Upper lobe of left lung (tissue), 6 donors: ENCODE results near the gene MYDGF. TPM values are rescaled to one million over a fixed set of nuclear protein-coding genes. Genes with fewer than 3 reads are reported as not detected.
"Not testable (repeated sequence)": the region's sequence is repeated elsewhere in the genome, so short reads cannot be mapped to it uniquely, and the experiment has no call there.

Source experiments
- ATAC-seq, 2 donors: fragments of 200-7000 bp; cut with Tn5 transposase; one replicate each; pipeline ENCODE4 v1.9.1; 2022; ENCODE audit warnings: mild to moderate bottlenecking in 2 of 2, moderate library complexity in 2 of 2; ENCODE audit not compliant: low FRiP score in 2 of 2
- DNase-seq, 2 donors: peaks; one replicate each; pipeline ENCODE4 v3.0.0-alpha.2; 2019 to 2020
- H3K27ac ChIP-seq, 4 donors: fragments of 200-600 bp; sonication (generic); one replicate each; pipeline ENCODE4 v1.5.1; 2016 to 2019
- H3K27me3 ChIP-seq, 4 donors: fragments of 200-600 bp; sonication (generic); one replicate each; pipeline ENCODE4 v1.5.1; 2017 to 2019
- H3K36me3 ChIP-seq, 4 donors: fragments of 200-600 bp; sonication (generic); one replicate each; pipeline ENCODE4 v1.5.1; 2016 to 2019
- H3K4me1 ChIP-seq, 4 donors: fragments of 200-600 bp; sonication (generic); one replicate each; pipeline ENCODE4 v1.5.1; 2018 to 2019
- H3K4me3 ChIP-seq, 4 donors: fragments of 200-600 bp; sonication (generic); one replicate each; pipeline ENCODE4 v1.5.1; 2017 to 2019; ENCODE audit warnings: mild to moderate bottlenecking in 2 of 4, moderate library complexity in 1 of 4
- H3K9me3 ChIP-seq, 4 donors: fragments of 200-600 bp; sonication (generic); one replicate each; pipeline ENCODE4 v1.5.1; 2018 to 2019
- CTCF ChIP-seq, 6 experiments: fragments of 450-650 bp in 4 of 6; fragments of 200-600 bp in 2 of 6; sonication (generic) in 2 of 6; IDR thresholded peaks; one replicate each; pipeline ENCODE4 v1.5.1; 2016 to 2019; ENCODE audit warnings: antibody characterized with exemption in 6 of 6
- EP300 ChIP-seq, 4 donors: sonication (generic); formaldehyde crosslinking; IDR thresholded peaks; one replicate each; pipeline ENCODE4 v1.5.1; 2017; ENCODE audit warnings: antibody characterized with exemption in 4 of 4, control low read depth in 2 of 4
- POLR2A ChIP-seq, 4 donors: fragments of 450-650 bp; IDR thresholded peaks; one replicate each; pipeline ENCODE4 v1.5.1; 2016 to 2017; ENCODE audit warnings: antibody characterized with exemption in 4 of 4, mild to moderate bottlenecking in 2 of 4
- POLR2AphosphoS5 ChIP-seq, 2 donors: sonication (generic); formaldehyde crosslinking; IDR thresholded peaks; one replicate each; pipeline ENCODE4 v1.5.1; 2017; ENCODE audit warnings: antibody characterized with exemption in 2 of 2
- WGBS, 2 donors: methylation state at CpG; one replicate each; pipeline ENCODE4 v1.1.5; 2017 to 2018; 5-methylcytosine and 5-hydroxymethylcytosine counted together
- total RNA-seq, 6 donors: library from RNA; depleted of rRNA in 4 of 6; stranded (reverse); fragments of >200 nt in 4 of 6; gene quantifications; one replicate each; pipeline versions ENCODE4 v1.1.0 to v1.2.1, GENCODE V29; 2016 to 2021
- donor health status: DM: no; HTN: no; CAD: no; lungs with moderate emphysema.
- donor health status: DM: no; HTN: yes; CAD: no; lungs with severe emphysema.

The MYDGF gene
- total RNA-seq, 6 donors from 2014 or later = 6.3 to 121 (median 67.1) TPM

- H3K27me3 ChIP-seq = no peaks in the 10 kb centered on the region
- DNase-seq = peak in 1 of 2 donors; percentile 74
- peak overlapping the region in 1 of 4 donors; percentile 3 for H3K4me3 ChIP-seq
- ATAC-seq = peak; percentile 29 to 79
- no peaks in the 10 kb centered on the region for H3K9me3 ChIP-seq
- H3K4me1 ChIP-seq = peaks cover 0 to 52% (median 39%) of the 10 kb centered on the region in 4 donors
- 59 to 73% methylated on average over 21 to 26 of the region's 28 CpGs for WGBS, 2 donors
- H3K36me3 ChIP-seq = peaks cover 17 to 98% (median 77%) of the 10 kb centered on the region in 4 donors
- H3K27ac ChIP-seq = peak overlapping the region in 3 of 4 donors; percentile 60 to 73 (median 66)
- TF ChIP-seq CTCF (IDR thresholded peaks at IDR 0.05) (no peak), POLR2A (IDR thresholded peaks at IDR 0.05) (no peak), POLR2AphosphoS5 (IDR thresholded peaks at IDR 0.05) (peak in 1 of 2 donors; percentile 21), EP300 (IDR thresholded peaks at IDR 0.05) (peak in 1 of 4 donors; percentile 16)
Observed at GRCh38 chr19:4715529-4716221, 45.5 kb upstream of the MYDGF start.

GRCh38 chr19:4715178-4715528 lies 45.0 kb upstream of the MYDGF start:
- Histone ChIP-seq H3K36me3 (peaks cover 17 to 98% (median 79%) of the 10 kb centered on the region in 4 donors), H3K27ac (peak overlapping the region in 3 of 4 donors; percentile 60 to 73 (median 66)), H3K4me1 (peaks cover 2 to 54% (median 41%) of the 10 kb centered on the region in 4 donors)
- DNase-seq = peak in 1 of 2 donors; percentile 81
- not testable (repeated sequence) for H3K9me3 ChIP-seq, ATAC-seq, H3K27me3 ChIP-seq, H3K4me3 ChIP-seq
- WGBS, 2 donors = 74 to 78% methylated on average over 6 of the region's 6 CpGs

- WGBS, 2 donors = 87 to 97% methylated on average over 10 to 27 of the region's 27 CpGs
- Histone ChIP-seq H3K27me3 (no peaks in the 10 kb centered on the region), H3K27ac (peak overlapping the region in 2 of 4 donors; percentile 27 to 41), H3K36me3 (peaks cover 17 to 98% (median 72%) of the 10 kb centered on the region in 4 donors), H3K9me3 (no peaks in the 10 kb centered on the region), H3K4me3 (no peak overlapping the region), H3K4me1 (peaks cover 9 to 59% (median 50%) of the 10 kb centered on the region in 4 donors)
- TF ChIP-seq CTCF (IDR thresholded peaks at IDR 0.05) = no peak
- TF ChIP-seq EP300 (IDR thresholded peaks at IDR 0.05) = no peak
- no peak for TF ChIP-seq POLR2AphosphoS5 (IDR thresholded peaks at IDR 0.05)
- ATAC-seq = no peak
- DNase-seq = peak in 1 of 2 donors; percentile 81
Observed at GRCh38 chr19:4714016-4714415, 43.9 kb upstream of the MYDGF start.

GRCh38 chr19:4713384-4713951 lies 43.3 kb upstream of the MYDGF start:
- Histone ChIP-seq H3K27me3 (no peaks in the 10 kb centered on the region), H3K27ac (peak overlapping the region in 2 of 4 donors; percentile 27 to 43), H3K36me3 (peaks cover 17 to 93% (median 68%) of the 10 kb centered on the region in 4 donors), H3K4me3 (no peak overlapping the region), H3K4me1 (peaks cover 13 to 60% (median 48%) of the 10 kb centered on the region in 4 donors), H3K9me3 (no peaks in the 10 kb centered on the region)
- WGBS, 2 donors = 87 to 100% methylated on average over 1 to 22 of the region's 32 CpGs
- TF ChIP-seq CTCF (IDR thresholded peaks at IDR 0.05) (no peak), EP300 (IDR thresholded peaks at IDR 0.05) (no peak), POLR2AphosphoS5 (IDR thresholded peaks at IDR 0.05) (peak in 1 of 2 donors; percentile 23)
- DNase-seq (peak; percentile 53 to 87), ATAC-seq (peak; percentile 60 to 92)

- TF ChIP-seq EP300 (IDR thresholded peaks at IDR 0.05) = no peak
- no peak for TF ChIP-seq CTCF (IDR thresholded peaks at IDR 0.05)
- TF ChIP-seq POLR2A (IDR thresholded peaks at IDR 0.05) = no peak
- TF ChIP-seq POLR2AphosphoS5 (IDR thresholded peaks at IDR 0.05) = no peak
- H3K27ac ChIP-seq = peak overlapping the region in 2 of 4 donors; percentile 27 to 43
- H3K4me3 ChIP-seq = no peak overlapping the region
- DNase-seq = no peak
- no peaks in the 10 kb centered on the region for H3K27me3 ChIP-seq
- peaks cover 18 to 53% (median 46%) of the 10 kb centered on the region in 4 donors for H3K4me1 ChIP-seq
- 89 to 92% methylated on average over 9 to 12 of the region's 14 CpGs for WGBS, 2 donors
- peaks cover 17 to 86% (median 61%) of the 10 kb centered on the region in 4 donors for H3K36me3 ChIP-seq
- no peak for ATAC-seq
- no peaks in the 10 kb centered on the region for H3K9me3 ChIP-seq
Observed at GRCh38 chr19:4712771-4713170, 42.6 kb upstream of the MYDGF start.
